HG02678 (cell line): ENCODE data around the gene WRAP73.
"Not testable (repeated sequence)": the region's sequence is repeated elsewhere in the genome, so short reads cannot be mapped to it uniquely, and the experiment has no call there.

Experiments
- ATAC-seq: cut with Tn5 transposase; IDR thresholded peaks from one replicate; pipeline ENCODE4 v1.9.1; 2021; ENCODE audit warnings: mild to moderate bottlenecking, moderate library complexity; ENCODE audit not compliant: unreplicated experiment

WRAP73 gene

GRCh38 chr1:3631320-3632260, 18.3 kb downstream of the WRAP73 start:
- ATAC-seq = no peak

GRCh38 chr1:3630914-3631313, 19.0 kb downstream of the WRAP73 start:
- ATAC-seq = no peak

GRCh38 chr1:3630161-3630611, 19.7 kb downstream of the WRAP73 start:
- no peak for ATAC-seq

GRCh38 chr1:3629561-3630160, 20.2 kb downstream of the WRAP73 start:
- ATAC-seq = no peak

- no peak for ATAC-seq
Measured at GRCh38 chr1:3628445-3628844, 21.5 kb downstream of the WRAP73 start.

GRCh38 chr1:3627515-3628253, 22.2 kb downstream of the WRAP73 start:
- no peak for ATAC-seq

GRCh38 chr1:3626025-3626424, 23.9 kb downstream of the WRAP73 start:
- no peak for ATAC-seq

GRCh38 chr1:3625151-3625907, 24.6 kb downstream of the WRAP73 start:
- ATAC-seq = peak; percentile 15

GRCh38 chr1:3624200-3625136, 25.4 kb downstream of the WRAP73 start, which contains the start of gene TPRG1L:
Gene TPRG1L, plus strand, starts transcription at chr1:3625015. Its CDS starts 58 bp downstream, at chr1:3625073.
- peak; percentile 94 for ATAC-seq

GRCh38 chr1:3623441-3624199, 26.3 kb downstream of the WRAP73 start:
- ATAC-seq = no peak

- ATAC-seq = not testable (repeated sequence)
Measured at GRCh38 chr1:3622102-3622501, 27.8 kb downstream of the WRAP73 start.

GRCh38 chr1:3621151-3621671, 28.7 kb downstream of the WRAP73 start:
- ATAC-seq = not testable (repeated sequence)

- no peak for ATAC-seq
Measured at GRCh38 chr1:3620708-3621107, 29.2 kb downstream of the WRAP73 start.

GRCh38 chr1:3618881-3619671, 30.8 kb downstream of the WRAP73 start:
- ATAC-seq = no peak

- no peak for ATAC-seq
Measured at GRCh38 chr1:3618531-3618880, 31.4 kb downstream of the WRAP73 start.

GRCh38 chr1:3617806-3618345, 32.0 kb downstream of the WRAP73 start:
- ATAC-seq = no peak

- ATAC-seq = no peak
Measured at GRCh38 chr1:3616861-3617260, 33.0 kb downstream of the WRAP73 start.
